Activated T-helper 1 cell treated with anti-CD3 and anti-CD28 coated beads, Interleukin-12 subunit alpha, Interleukin-12 subunit beta, Interleukin-2, Interleukin-4 antibody, amounts not matched to agents 30 ng/mL and 10 ng/mL and 1 ng/mL, durations not matched to agents 14 hours and 24 hours and 36 hours (primary cell): ENCODE measurements around the gene ITPRIPL2. TPM values are rescaled to one million over a fixed set of nuclear protein-coding genes. Genes with fewer than 3 reads are reported as not detected.

ENCODE experiments used
- DNase-seq: peaks from one replicate; pipeline ENCODE4 v3.0.0; 2021; ENCODE audit warnings: low spot score
- H3K27ac Mint-ChIP-seq: one replicate; pipeline ENCODE4 v1.8.0; 2021; ENCODE audit warnings: mild to moderate bottlenecking, mixed read lengths
- H3K27me3 Mint-ChIP-seq: one replicate; pipeline ENCODE4 v1.8.0; 2022; ENCODE audit warnings: mild to moderate bottlenecking, moderate library complexity, mixed read lengths; ENCODE audit not compliant: insufficient read depth
- H3K36me3 Mint-ChIP-seq: one replicate; pipeline ENCODE4 v1.8.0; 2021; ENCODE audit warnings: low read depth, mixed read lengths
- H3K4me1 Mint-ChIP-seq: one replicate; pipeline ENCODE4 v1.8.0; 2021; ENCODE audit warnings: low read depth, mixed read lengths
- H3K4me3 Mint-ChIP-seq: one replicate; pipeline ENCODE4 v1.8.0; 2021; ENCODE audit warnings: mild to moderate bottlenecking, moderate library complexity, mixed read lengths
- H3K9me3 Mint-ChIP-seq: one replicate; pipeline ENCODE4 v1.8.0; 2021; ENCODE audit warnings: mixed read lengths
- intact Hi-C: fragments of 100-400 bp; cut with micrococcal nuclease; formaldehyde crosslinking; loops from one replicate; pipeline ENCODE4 v1.15.1; 2024
- total RNA-seq: library from RNA; stranded (reverse); gene quantifications from 2 replicates; pipeline ENCODE4 v1.2.3, GENCODE V29; 2022

Gene ITPRIPL2
- total RNA-seq, 1 donor from 2014 or later, result 46.7 TPM

GRCh38 chr16:19147627-19148026, 33.9 kb downstream of the ITPRIPL2 start:
- Mint-ChIP-seq H3K27ac (no peak overlapping the region), H3K4me3 (no peak overlapping the region), H3K4me1 (no peaks in the 10 kb centered on the region), H3K27me3 (peaks cover 14% of the 10 kb centered on the region), H3K36me3 (no peaks in the 10 kb centered on the region), H3K9me3 (peaks cover 13% of the 10 kb centered on the region)
- intact Hi-C loops, result no loop called here
- no peak for DNase-seq

GRCh38 chr16:19148189-19148588, 34.4 kb downstream of the ITPRIPL2 start:
- Mint-ChIP-seq H3K4me3 (no peak overlapping the region), H3K36me3 (no peaks in the 10 kb centered on the region), H3K4me1 (no peaks in the 10 kb centered on the region), H3K27me3 (peaks cover 14% of the 10 kb centered on the region), H3K27ac (no peak overlapping the region), H3K9me3 (peaks cover 13% of the 10 kb centered on the region)
- intact Hi-C loops, result no loop called here
- DNase-seq, result no peak

- no peak overlapping the region for H3K27ac Mint-ChIP-seq
- no peak for DNase-seq
- H3K36me3 Mint-ChIP-seq, result no peaks in the 10 kb centered on the region
- peaks cover 17% of the 10 kb centered on the region for H3K9me3 Mint-ChIP-seq
- H3K27me3 Mint-ChIP-seq, result peaks cover 14% of the 10 kb centered on the region
- intact Hi-C loops, result no loop called here
- no peaks in the 10 kb centered on the region for H3K4me1 Mint-ChIP-seq
- no peak overlapping the region for H3K4me3 Mint-ChIP-seq
Measured at GRCh38 chr16:19151310-19151709, 37.5 kb downstream of the ITPRIPL2 start.

GRCh38 chr16:19152042-19152441, 38.3 kb downstream of the ITPRIPL2 start:
- Mint-ChIP-seq H3K36me3 (no peaks in the 10 kb centered on the region), H3K4me1 (no peaks in the 10 kb centered on the region), H3K27ac (no peak overlapping the region), H3K27me3 (peaks cover 12% of the 10 kb centered on the region), H3K4me3 (no peak overlapping the region), H3K9me3 (peaks cover 17% of the 10 kb centered on the region)
- intact Hi-C loops, result no loop called here
- no peak for DNase-seq

- Mint-ChIP-seq H3K27me3 (peaks cover 9% of the 10 kb centered on the region), H3K27ac (no peak overlapping the region), H3K4me1 (no peaks in the 10 kb centered on the region), H3K4me3 (no peak overlapping the region), H3K9me3 (peaks cover 8% of the 10 kb centered on the region), H3K36me3 (no peaks in the 10 kb centered on the region)
- intact Hi-C loops, result no loop called here
- DNase-seq, result no peak
Measured at GRCh38 chr16:19153876-19154275, 40.1 kb downstream of the ITPRIPL2 start.

- H3K4me3 Mint-ChIP-seq, result no peak overlapping the region
- no peak for DNase-seq
- intact Hi-C loops, result no loop called here
- no peak overlapping the region for H3K27ac Mint-ChIP-seq
- H3K4me1 Mint-ChIP-seq, result no peaks in the 10 kb centered on the region
- peaks cover 22% of the 10 kb centered on the region for H3K27me3 Mint-ChIP-seq
- H3K9me3 Mint-ChIP-seq, result peaks cover 6% of the 10 kb centered on the region
- H3K36me3 Mint-ChIP-seq, result no peaks in the 10 kb centered on the region
Measured at GRCh38 chr16:19162085-19162484, 48.3 kb downstream of the ITPRIPL2 start.

- Mint-ChIP-seq H3K27me3 (peaks cover 22% of the 10 kb centered on the region), H3K27ac (no peak overlapping the region), H3K9me3 (peaks cover 6% of the 10 kb centered on the region), H3K4me1 (no peaks in the 10 kb centered on the region), H3K36me3 (no peaks in the 10 kb centered on the region), H3K4me3 (no peak overlapping the region)
- intact Hi-C loops, result no loop called here
- no peak for DNase-seq
Measured at GRCh38 chr16:19163215-19163614, 49.5 kb downstream of the ITPRIPL2 start.

- Mint-ChIP-seq H3K9me3 (peaks cover 6% of the 10 kb centered on the region), H3K36me3 (no peaks in the 10 kb centered on the region), H3K4me1 (no peaks in the 10 kb centered on the region), H3K27me3 (peaks cover 24% of the 10 kb centered on the region), H3K27ac (no peak overlapping the region), H3K4me3 (no peak overlapping the region)
- intact Hi-C loops, result no loop called here
- no peak for DNase-seq
Measured at GRCh38 chr16:19164285-19164684, 50.5 kb downstream of the ITPRIPL2 start.

GRCh38 chr16:19165101-19165500, 51.3 kb downstream of the ITPRIPL2 start:
- intact Hi-C loops, result loop anchor here (5.0 kb wide), 3 partner anchors 33 to 357 kb away; partner anchors contain the start of genes CCP110 and GDE1
- Mint-ChIP-seq H3K36me3 (no peaks in the 10 kb centered on the region), H3K4me1 (no peaks in the 10 kb centered on the region), H3K4me3 (no peak overlapping the region), H3K27me3 (peaks cover 32% of the 10 kb centered on the region), H3K9me3 (peaks cover 6% of the 10 kb centered on the region), H3K27ac (no peak overlapping the region)
- DNase-seq, result no peak

GRCh38 chr16:19166500-19166899, 52.7 kb downstream of the ITPRIPL2 start:
- intact Hi-C loops, result loop anchor here (5.0 kb wide), 3 partner anchors 34 to 356 kb away; partner anchors contain the start of genes CCP110 and GDE1

GRCh38 chr16:19167710-19168370, 54.1 kb downstream of the ITPRIPL2 start, which contains the start of gene SYT17:
Gene SYT17, plus strand, starts transcription at chr16:19168240. Its CDS starts 407 bp downstream, at chr16:19168647.
- Mint-ChIP-seq H3K4me3 (no peak within 1 kb of the TSS), H3K27ac (no peak within 1 kb of the TSS), H3K27me3 (peaks cover 39% of the 10 kb centered on the region), H3K4me1 (no peaks in the 10 kb centered on the region), H3K9me3 (peaks cover 6% of the 10 kb centered on the region), H3K36me3 (no peaks in the 10 kb centered on the region)
- intact Hi-C loops, result loop anchor here (1.0 to 5.0 kb wide), 6 partner anchors 36 to 354 kb away; partner anchors contain the start of genes CCP110 and GDE1
- peak; percentile 14 for DNase-seq

More at GRCh38 chr16:19166500-19166899, 52.7 kb downstream of the ITPRIPL2 start:
- no peak overlapping the region for H3K4me3 Mint-ChIP-seq
- H3K9me3 Mint-ChIP-seq, result peaks cover 6% of the 10 kb centered on the region
- H3K36me3 Mint-ChIP-seq, result no peaks in the 10 kb centered on the region
- no peaks in the 10 kb centered on the region for H3K4me1 Mint-ChIP-seq
- no peak overlapping the region for H3K27ac Mint-ChIP-seq
- DNase-seq, result no peak
- H3K27me3 Mint-ChIP-seq, result peaks cover 39% of the 10 kb centered on the region

GRCh38 chr16:19168371-19169081, 54.8 kb downstream of the ITPRIPL2 start:
- H3K36me3 Mint-ChIP-seq, result no peaks in the 10 kb centered on the region
- intact Hi-C loops, result loop anchor here (5.0 kb wide), 3 partner anchors 36 to 354 kb away; partner anchors contain the start of genes CCP110 and GDE1

GRCh38 chr16:19169082-19169639, 55.4 kb downstream of the ITPRIPL2 start:
- Mint-ChIP-seq H3K4me3 (peak overlapping the region; percentile 13), H3K9me3 (no peaks in the 10 kb centered on the region)
- intact Hi-C loops, result loop anchor here (5.0 kb wide), 3 partner anchors 37 to 353 kb away; partner anchors contain the start of genes CCP110 and GDE1

More at GRCh38 chr16:19168371-19169081, 54.8 kb downstream of the ITPRIPL2 start:
- no peak for DNase-seq
- Mint-ChIP-seq H3K9me3 (peaks cover under 1% of the 10 kb centered on the region), H3K4me3 (no peak overlapping the region), H3K27me3 (peaks cover 33% of the 10 kb centered on the region), H3K27ac (no peak overlapping the region), H3K4me1 (no peaks in the 10 kb centered on the region)

More at GRCh38 chr16:19169082-19169639, 55.4 kb downstream of the ITPRIPL2 start:
- peaks cover 33% of the 10 kb centered on the region for H3K27me3 Mint-ChIP-seq
- DNase-seq, result no peak
- H3K4me1 Mint-ChIP-seq, result no peaks in the 10 kb centered on the region
- H3K27ac Mint-ChIP-seq, result no peak overlapping the region
- H3K36me3 Mint-ChIP-seq, result no peaks in the 10 kb centered on the region
